ENCODE results near the gene SMAD5. TPM values are rescaled to one million over a fixed set of nuclear protein-coding genes. Genes with fewer than 3 reads are reported as not detected.

Gene SMAD5
- polyA plus RNA-seq, 3 donors = 7.9 to 19.2 (median 17.3) TPM

GRCh38 chr5:136141561-136141960 lies 8.9 kb downstream of the SMAD5 start:
- H3K9me3 ChIP-seq (replicated peaks in 1 of 2; ENCODE audit: control insufficient read depth in 1 of 2, insufficient read depth in 1 of 2, low read length in 2 of 2) = no peaks in the 10 kb centered on the region
- no peak for TF ChIP-seq CTCF (IDR thresholded peaks at IDR 0.05)
- H2AFZ ChIP-seq (ENCODE audit: insufficient read depth, low read depth, low read length, poor library complexity, severe bottlenecking) = no peak overlapping the region
- peaks cover 97% of the 10 kb centered on the region for H3K79me2 ChIP-seq (ENCODE audit: insufficient read depth, low read length)
- H3K9me3 Mint-ChIP-seq = no peaks in the 10 kb centered on the region
- no peak overlapping the region for H3K27ac Mint-ChIP-seq
- no peaks in the 10 kb centered on the region for H3K4me1 ChIP-seq (ENCODE audit: control insufficient read depth in 1 of 2, insufficient read depth in 2 of 2, low read length in 2 of 2)
- H3K27me3 Mint-ChIP-seq (ENCODE audit: low read depth in 3 of 3) = no peaks in the 10 kb centered on the region
- no peak overlapping the region for H3K9ac ChIP-seq (ENCODE audit: insufficient read depth, low read length, poor library complexity, severe bottlenecking)
- DNase-seq = no peak
- H3K36me3 Mint-ChIP-seq = peaks cover 0 to 6% of the 10 kb centered on the region in 2 donors
- H3K27me3 ChIP-seq (ENCODE audit: control insufficient read depth in 2 of 2, insufficient read depth in 2 of 2, low read length in 2 of 2) = no peaks in the 10 kb centered on the region
- H3K27ac ChIP-seq (ENCODE audit: low read depth in 1 of 2, low read length in 2 of 2) = no peak overlapping the region
- H3K4me1 Mint-ChIP-seq = peaks cover 11% of the 10 kb centered on the region
- no peak overlapping the region for H3K4me3 ChIP-seq (replicated peaks in 1 of 3; ENCODE audit: low read depth in 2 of 3, low read length in 3 of 3)
- H4K20me1 ChIP-seq (ENCODE audit: insufficient read depth, low read length) = peaks cover 98% of the 10 kb centered on the region
- no peaks in the 10 kb centered on the region for H3K36me3 ChIP-seq (replicated peaks in 1 of 2; ENCODE audit: control insufficient read depth in 1 of 2, insufficient read depth in 2 of 2, low read length in 2 of 2)
- intact Hi-C loops (cut with micrococcal nuclease) = no loop called here
- H3K4me3 Mint-ChIP-seq = no peak overlapping the region
- no peak overlapping the region for H3K4me2 ChIP-seq (replicated peaks; ENCODE audit: extremely low read depth, low read length, poor library complexity, severe bottlenecking)

GRCh38 chr5:136143312-136143711 lies 10.7 kb downstream of the SMAD5 start:
- H3K27ac Mint-ChIP-seq = no peak overlapping the region
- Histone ChIP-seq H3K4me1 (ENCODE audit: control insufficient read depth in 1 of 2, insufficient read depth in 2 of 2, low read length in 2 of 2) (no peaks in the 10 kb centered on the region), H3K9ac (ENCODE audit: insufficient read depth, low read length, poor library complexity, severe bottlenecking) (no peak overlapping the region), H3K79me2 (ENCODE audit: insufficient read depth, low read length) (peaks cover 91% of the 10 kb centered on the region), H3K36me3 (replicated peaks in 1 of 2; ENCODE audit: control insufficient read depth in 1 of 2, insufficient read depth in 2 of 2, low read length in 2 of 2) (no peaks in the 10 kb centered on the region), H3K9me3 (replicated peaks in 1 of 2; ENCODE audit: control insufficient read depth in 1 of 2, insufficient read depth in 1 of 2, low read length in 2 of 2) (no peaks in the 10 kb centered on the region), H3K27me3 (ENCODE audit: control insufficient read depth in 2 of 2, insufficient read depth in 2 of 2, low read length in 2 of 2) (no peaks in the 10 kb centered on the region), H3K27ac (ENCODE audit: low read depth in 1 of 2, low read length in 2 of 2) (no peak overlapping the region), H3K4me2 (replicated peaks; ENCODE audit: extremely low read depth, low read length, poor library complexity, severe bottlenecking) (no peak overlapping the region), H2AFZ (ENCODE audit: insufficient read depth, low read depth, low read length, poor library complexity, severe bottlenecking) (no peak overlapping the region), H3K4me3 (replicated peaks in 1 of 3; ENCODE audit: low read depth in 2 of 3, low read length in 3 of 3) (no peak overlapping the region), H4K20me1 (ENCODE audit: insufficient read depth, low read length) (peaks cover 97% of the 10 kb centered on the region)
- intact Hi-C loops (cut with micrococcal nuclease) = no loop called here
- DNase-seq = no peak
- no peaks in the 10 kb centered on the region for H3K9me3 Mint-ChIP-seq
- H3K4me1 Mint-ChIP-seq = peaks cover 4% of the 10 kb centered on the region
- peaks cover 2 to 9% of the 10 kb centered on the region in 2 donors for H3K36me3 Mint-ChIP-seq
- no peak overlapping the region for H3K4me3 Mint-ChIP-seq
- TF ChIP-seq CTCF (IDR thresholded peaks at IDR 0.05) = no peak
- H3K27me3 Mint-ChIP-seq (ENCODE audit: low read depth in 3 of 3) = no peaks in the 10 kb centered on the region
- 100% methylated on average over 3 of the region's 6 CpGs for WGBS (ENCODE audit: insufficient coverage)

Data from CD14-positive monocyte (primary cell).